Putamen (tissue), 1 donor: ENCODE results near the gene SEMA4B.
A peak's percentile ranks its signal among the peaks of the same experiment; 100 is the strongest.

Experiments used
- DNase-seq: peaks from one replicate; pipeline ENCODE4 v3.0.0-alpha.2; 2016; ENCODE audit warnings: low spot score

The SEMA4B gene

DNA sequence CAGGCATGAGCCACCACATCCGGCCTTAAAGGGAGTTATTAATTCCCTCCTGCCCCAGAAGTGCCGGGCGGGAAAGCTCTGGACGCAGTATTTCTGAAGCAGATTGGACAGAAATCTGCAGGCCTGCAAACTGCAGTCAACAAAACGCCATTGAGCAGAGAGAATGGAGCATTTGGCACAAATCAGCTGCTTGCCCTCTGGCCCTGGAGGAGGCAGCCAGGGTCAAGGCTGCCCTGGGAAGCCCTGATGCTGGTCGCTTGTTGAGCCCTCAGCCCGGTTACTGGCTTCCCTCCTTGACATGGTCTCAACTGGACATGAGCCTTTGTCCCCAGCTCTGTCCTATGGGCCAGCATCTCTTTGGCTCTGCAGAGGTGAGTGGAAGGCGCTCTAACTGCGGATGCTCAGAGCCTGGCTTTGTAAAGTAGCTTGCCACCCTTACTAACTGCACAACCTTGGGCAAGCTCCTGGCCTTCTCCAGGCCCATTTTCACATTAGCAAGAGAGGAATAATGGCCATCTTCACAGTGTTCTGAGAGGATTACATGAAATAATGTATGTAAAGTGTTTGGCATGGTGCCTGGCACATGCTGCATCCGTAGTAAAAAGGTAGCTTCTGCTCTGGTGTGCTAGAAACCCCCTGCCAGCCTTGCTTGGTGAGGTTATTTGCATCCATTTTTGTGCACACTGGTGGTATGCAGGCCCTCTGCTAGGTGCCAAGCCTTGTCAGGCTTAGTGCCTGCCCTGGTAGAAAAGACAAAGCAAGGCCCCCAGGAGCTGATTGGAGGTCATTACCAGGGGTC lies 4.1 kb downstream of the SEMA4B start:
- no peak for DNase-seq

DNA sequence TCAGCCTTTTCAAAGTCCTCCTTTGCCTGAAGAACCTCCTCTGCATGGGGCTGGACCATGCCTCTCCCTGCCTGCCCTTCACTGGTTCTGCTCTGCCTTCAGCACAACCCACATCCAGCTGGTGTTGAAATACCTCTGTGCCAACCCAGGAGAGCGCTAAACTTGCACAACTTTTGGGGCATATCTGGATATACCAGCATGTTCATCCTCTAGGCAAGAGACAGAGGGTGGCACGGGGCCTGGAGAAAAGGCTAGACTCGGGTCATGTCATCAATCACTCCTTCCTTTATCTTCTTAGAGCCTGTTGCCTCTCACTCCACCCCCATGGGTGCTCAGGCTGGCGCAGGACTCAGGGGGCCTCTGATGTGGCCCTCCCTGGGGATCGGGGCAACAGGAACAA lies 4.8 kb downstream of the SEMA4B start:
- DNase-seq, result no peak

- DNase-seq, result no peak
Measured at GRCh38 chr15:90207252-90207651, 6.1 kb downstream of the SEMA4B start.

DNA sequence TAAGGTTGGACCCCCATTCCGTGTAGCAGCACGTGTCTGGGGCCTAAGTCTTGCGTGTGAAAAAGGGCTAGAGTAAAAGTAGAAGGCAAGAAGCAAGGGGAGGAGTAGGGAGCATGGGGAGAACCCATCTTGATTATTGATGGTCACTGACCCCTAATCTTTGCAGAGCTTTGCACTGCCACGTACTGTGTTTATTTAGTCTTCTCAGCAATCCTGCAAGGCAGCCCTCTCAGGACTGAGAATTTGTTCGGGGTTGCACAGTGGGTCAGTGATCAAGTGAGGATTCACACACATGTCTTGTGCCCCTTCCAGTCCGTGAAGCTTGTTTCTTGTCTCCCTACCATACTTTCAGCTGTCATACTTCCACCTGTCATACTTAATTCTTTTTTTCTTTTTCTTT lies 7.2 kb downstream of the SEMA4B start:
- no peak for DNase-seq

GRCh38 chr15:90209591-90209990 lies 8.5 kb downstream of the SEMA4B start:
- no peak for DNase-seq

DNA sequence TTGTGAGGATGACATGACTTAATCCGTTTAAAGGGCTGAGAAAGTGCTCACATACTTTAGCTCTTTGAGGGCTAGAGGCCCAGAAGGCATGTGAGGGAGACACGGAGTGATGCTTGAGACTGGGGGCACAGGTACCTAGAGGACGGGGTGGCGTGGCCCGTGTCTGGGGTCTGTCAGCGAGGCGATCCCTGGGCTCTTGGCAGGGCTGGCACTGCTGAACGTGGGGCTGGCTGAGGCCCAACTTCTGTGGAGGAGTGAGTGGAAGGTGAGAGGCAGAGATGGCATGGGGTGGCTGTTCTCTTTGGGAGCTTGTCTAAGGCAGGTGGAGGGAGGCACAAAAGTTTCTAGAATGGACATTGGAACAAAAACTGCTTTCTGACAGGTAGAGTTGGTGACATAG lies 9.5 kb downstream of the SEMA4B start:
- DNase-seq, result no peak

DNA sequence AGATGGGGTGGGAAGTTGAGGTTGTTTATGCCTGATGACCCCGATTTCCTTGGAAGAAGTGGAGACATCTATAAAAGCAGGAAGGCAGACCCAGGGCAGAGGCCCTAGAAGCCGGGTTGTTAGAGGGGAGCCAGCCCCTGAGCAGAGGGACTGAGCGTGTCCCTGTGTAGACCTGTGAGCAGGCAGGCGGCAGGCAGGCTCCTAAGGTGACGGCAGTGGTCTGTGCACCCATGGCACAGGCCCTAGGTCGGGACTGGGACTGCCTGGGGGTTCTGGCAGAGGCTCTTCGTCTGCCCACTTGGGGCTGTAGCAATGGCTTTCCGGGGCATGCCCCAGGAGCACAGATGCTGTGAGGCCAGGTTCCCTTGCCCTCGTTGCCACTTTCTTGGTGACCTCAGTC lies 9.9 kb downstream of the SEMA4B start:
- DNase-seq, result no peak

GRCh38 chr15:90211440-90212143 lies 10.5 kb downstream of the SEMA4B start:
- no peak for DNase-seq

DNA sequence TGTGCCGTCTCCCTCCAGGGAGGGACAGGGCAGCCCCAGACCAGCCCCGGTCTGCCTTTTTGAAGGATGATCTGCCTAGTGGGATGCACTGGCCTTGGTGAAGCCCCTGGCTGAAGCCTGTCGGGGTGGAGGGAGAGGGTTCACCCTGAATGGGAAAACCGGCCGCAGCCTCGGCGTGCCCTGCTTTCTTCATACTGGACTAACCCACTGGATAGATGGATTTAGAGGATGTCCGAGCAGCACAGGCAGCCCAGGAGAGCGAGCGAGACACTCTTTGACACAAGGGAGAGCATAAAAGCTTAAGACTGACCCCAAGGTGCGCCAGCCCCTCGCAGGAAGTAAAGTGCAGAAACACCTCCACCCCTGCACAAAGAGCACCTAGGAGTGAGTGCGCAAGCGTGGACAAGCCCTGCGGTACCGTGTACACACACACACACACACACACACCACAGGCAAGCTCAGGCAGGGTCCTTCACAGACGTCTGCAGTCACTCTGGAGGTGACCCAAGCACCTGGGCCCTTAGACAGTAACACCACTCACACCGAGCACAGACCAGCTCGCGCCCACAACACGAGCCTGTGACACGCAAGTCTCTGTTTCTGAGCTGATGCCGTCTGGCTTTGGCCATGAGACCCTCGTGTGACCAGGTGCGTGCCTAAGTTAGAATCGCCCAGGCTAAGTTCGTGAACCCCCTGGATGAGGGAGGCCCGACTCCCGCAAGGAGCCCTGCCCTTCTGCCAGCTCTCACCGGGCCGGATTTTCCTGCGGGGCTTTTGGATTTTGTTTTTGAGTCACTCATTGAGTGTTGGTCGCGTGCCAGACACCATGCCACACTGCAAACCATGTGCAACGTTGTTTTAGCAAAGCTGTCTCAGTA lies 11.3 kb downstream of the SEMA4B start:
- DNase-seq, result no peak

DNA sequence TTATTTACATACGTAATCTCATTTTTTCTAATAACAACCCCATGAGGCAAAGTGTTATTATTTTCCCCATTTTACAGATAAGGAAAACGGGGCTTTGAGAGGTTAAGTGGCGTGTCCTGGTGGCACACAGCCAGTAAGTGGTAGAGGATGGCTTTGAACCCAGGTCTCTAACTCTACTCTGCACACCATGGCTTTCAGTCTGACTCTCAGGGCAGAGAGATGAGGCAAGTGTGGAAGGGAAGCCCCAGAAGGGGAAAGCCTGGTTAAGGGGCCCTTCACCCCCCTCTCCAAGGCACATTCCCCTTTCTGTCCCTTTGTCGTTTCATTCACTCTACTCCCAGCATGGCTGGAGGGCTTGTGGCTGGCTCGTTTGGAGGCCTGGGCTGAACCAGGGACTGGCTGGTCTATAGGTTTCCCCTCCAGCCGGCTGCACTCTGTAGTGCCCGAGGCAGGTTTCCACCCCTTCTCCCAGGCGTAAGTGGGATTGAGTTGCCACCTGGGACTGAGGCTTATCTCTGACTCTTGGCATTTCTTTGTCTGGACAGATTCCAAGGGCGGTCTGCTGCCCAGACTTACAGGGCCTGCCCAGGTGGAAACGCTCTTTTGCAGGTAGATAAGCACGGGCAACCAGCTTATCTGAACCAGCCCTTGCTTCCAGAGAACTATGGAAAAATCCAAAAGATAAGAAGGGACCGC lies 12.1 kb downstream of the SEMA4B start:
- DNase-seq, result no peak

DNA sequence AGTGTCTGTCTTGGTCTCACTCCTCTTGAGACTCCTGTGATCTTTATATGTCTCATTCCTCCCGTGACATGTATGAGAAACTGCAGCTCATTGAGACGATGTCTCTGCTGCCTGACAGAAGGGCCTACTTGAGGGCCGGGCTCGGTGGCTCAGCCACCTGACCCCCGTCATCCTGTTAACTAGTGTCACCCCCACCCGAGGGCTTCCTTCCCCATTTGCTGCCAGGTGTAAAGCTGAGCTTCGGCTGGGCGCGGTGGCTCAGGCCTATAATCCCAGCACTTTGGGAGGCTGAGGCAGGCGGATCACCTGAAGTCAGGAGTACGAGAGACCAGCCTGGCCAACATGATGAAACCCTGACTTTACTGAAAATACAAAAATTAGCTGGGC lies 12.7 kb downstream of the SEMA4B start:
- DNase-seq, result no peak

- no peak for DNase-seq
Measured at GRCh38 chr15:90214553-90215196, 13.5 kb downstream of the SEMA4B start.

DNA sequence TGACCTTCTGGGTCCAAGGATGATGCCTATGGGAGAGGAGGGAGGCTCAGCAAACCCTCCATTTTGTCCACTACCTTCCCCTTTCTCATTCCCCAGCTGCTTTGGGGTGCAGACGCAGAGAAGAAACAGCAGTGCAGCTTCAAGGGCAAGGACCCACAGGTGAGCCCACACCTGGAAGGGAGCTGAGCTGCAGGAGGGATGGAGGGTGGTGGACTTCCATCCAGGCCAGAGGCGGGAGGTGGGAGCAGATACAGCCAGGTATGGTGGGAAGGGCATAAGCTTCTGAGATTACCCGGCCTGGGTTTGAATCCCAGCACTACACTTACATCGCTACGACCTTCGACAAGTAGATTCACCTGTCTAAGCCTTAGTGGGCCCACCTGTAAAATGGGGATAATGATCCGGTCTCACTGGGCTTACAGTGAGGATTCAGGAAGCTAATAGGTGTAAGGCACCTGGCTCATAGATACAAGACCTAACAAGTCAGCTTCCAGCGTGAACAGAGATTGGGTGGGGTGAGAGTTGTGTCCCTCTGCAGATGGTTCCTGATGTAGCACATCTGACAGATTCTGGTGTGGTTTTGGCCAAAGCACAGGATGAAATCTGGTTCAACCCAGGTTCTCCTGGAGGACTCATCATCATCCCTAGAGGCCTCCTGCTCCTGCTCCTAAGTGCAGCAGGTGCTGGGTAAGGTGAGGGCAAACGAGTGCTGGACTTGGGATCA lies 16.7 kb downstream of the SEMA4B start:
- DNase-seq, result no peak

DNA sequence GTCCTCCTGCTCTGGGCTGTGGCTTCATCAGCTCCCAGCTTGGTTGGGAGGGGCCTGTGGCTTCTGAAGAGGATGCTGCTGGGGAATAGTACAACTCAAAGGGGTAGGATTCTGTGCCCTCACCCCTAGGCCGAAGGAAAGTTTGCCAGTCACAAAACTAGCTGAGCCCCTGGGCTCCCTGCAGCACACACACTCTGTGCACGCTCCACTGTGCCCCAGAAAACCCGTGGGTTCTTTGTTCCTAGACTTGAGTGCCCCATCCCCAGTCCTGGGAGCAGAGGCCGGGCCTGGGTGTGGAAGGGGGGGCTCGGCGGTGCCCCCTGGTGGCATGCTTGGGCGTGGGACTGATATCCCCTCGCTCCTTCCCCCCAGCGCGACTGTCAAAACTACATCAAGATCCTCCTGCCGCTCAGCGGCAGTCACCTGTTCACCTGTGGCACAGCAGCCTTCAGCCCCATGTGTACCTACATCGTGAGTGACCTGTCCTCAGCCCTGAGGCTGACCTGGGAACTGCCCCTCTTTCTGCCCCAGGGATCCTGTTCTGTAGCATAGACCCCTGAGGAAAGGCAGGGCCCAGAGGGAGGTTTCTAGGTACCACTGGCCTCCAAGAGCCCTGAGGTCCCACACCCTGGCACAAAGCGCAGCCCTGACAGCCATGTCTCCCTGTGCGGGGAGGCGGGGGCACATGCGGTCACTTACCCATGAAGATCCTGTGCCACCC lies 18.5 kb downstream of the SEMA4B start:
- no peak for DNase-seq

DNA sequence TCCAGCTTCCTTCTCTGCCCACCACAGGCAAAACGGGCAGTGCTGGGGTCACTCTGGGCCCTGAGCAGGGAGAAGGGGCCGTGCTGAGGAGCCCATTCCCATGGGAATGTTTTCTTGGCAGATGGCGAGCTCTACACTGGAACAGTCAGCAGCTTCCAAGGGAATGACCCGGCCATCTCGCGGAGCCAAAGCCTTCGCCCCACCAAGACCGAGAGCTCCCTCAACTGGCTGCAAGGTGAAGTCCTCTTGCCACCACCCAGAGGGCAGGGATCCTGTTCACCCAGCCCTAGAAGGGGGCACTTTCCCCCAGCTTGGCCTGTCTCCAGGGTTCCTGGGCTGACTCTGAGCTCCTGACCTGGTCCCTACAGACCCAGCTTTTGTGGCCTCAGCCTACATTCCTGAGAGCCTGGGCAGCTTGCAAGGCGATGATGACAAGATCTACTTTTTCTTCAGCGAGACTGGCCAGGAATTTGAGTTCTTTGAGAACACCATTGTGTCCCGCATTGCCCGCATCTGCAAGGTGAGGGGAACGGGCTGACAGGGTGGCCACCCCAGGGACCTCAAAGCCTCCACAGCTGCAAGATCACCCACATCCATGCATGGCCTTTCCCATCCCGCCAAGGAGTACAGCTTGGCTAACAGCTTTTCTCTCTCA lies 20.2 kb downstream of the SEMA4B start:
- DNase-seq, result peak; percentile 77

GRCh38 chr15:90222547-90222946 lies 21.4 kb downstream of the SEMA4B start:
- DNase-seq, result no peak

DNA sequence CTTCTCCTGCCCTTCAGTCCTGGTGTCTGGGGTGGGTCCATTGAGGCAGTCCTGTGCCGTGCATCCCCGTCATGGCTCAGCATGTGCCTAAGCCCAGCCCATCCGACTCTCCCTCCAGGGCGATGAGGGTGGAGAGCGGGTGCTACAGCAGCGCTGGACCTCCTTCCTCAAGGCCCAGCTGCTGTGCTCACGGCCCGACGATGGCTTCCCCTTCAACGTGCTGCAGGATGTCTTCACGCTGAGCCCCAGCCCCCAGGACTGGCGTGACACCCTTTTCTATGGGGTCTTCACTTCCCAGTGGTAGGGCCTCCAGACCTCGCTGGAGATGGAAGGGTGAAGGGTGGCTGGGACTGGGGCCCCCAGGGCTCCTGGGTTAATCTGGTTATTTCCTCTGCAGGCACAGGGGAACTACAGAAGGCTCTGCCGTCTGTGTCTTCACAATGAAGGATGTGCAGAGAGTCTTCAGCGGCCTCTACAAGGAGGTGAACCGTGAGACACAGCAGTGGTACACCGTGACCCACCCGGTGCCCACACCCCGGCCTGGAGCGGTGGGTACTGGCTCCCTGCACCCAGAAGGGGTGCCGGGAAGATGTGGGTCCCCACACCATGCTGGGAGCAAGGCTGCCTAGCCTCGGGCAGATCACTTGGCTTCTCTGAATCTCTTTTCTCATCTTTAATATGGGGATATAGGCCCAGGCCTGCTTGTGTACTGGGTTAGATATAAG lies 22.5 kb downstream of the SEMA4B start:
- DNase-seq, result no peak

DNA sequence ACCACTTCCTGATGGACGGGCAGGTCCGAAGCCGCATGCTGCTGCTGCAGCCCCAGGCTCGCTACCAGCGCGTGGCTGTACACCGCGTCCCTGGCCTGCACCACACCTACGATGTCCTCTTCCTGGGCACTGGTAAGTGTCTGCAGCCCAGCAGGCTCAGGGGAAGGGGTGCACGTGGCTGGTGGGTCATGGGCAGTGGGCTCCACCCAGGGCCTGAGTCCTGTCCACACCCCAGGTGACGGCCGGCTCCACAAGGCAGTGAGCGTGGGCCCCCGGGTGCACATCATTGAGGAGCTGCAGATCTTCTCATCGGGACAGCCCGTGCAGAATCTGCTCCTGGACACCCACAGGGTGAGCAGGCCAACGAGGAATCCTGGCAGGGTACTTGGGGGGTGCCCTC lies 23.9 kb downstream of the SEMA4B start:
- DNase-seq, result no peak
